GM19193 (cell line): Measurements from ENCODE around the gene TRPM3.

Experiments
- POLR2A ChIP-seq: IDR thresholded peaks from 4 replicates; pipeline ENCODE4 v1.6.1; 2011; ENCODE audit not compliant: insufficient read depth, insufficient read length; ENCODE audit errors: extremely low read depth

Gene TRPM3

DNA sequence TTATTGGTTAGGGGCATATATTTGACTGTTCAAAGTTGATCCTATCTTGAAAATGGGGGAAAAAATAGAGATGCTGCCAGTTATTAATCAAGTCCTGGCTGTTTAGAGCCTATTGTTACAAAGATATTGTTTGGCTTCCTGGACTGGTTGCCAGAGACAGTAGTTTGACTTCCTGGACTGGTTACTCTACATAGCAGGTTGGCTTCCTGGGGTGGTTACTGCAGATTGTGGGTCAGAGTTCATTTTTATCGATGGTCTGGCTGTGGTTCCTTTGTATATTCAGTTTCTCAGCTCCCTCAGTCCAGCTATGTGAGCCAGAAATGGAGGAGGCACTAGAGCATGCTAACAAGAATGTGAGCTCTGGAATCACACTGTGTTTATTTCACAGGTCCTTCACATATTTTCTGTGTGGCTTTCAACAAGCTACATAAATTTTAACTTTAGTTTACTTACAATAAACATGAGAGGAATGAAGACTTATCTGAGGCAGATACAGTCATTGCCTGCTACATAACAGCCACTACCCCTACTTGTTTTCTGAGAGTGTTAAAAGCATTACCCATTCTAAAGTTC, 137.6 kb downstream of the TRPM3 start:
- TF ChIP-seq POLR2A: no peak

DNA sequence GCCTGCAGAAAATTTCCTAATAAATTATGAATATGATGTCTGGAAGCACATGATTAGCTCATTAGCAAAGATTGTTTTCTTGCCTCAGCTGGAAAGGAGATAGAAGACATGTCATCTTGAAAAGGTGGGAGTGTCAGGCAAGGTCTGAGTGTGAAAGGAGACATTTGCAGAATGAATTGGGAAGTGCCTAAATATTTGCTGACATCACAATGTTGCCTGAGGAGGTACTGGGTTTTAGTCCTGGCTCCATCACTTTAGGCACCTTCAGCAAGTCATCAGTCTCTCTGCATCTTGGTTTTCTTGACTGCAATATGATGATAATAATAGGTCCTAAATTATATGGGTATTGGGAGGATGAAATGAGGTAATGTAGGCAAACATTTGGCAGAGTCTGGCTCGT, 140.1 kb downstream of the TRPM3 start:
- TF ChIP-seq POLR2A: no peak

DNA sequence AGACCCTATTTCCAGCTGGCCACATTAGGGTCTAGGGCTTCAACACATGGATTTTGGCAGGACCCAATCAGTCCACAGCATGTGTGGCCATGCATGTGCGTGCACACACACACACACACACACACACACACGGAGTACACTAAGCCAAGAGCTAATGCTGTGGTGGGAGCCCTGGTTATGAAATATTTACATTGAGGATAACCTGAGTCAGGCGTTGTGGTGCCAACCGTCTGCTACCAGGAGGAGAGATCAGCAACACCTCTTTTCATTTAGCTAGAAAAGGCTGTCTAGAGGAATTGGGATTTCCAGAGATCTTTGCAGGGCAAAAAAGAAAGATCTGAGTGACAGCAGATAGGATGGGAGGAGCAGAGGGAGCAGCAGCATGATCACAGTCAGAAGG, 141.5 kb downstream of the TRPM3 start:
- TF ChIP-seq POLR2A: no peak

DNA sequence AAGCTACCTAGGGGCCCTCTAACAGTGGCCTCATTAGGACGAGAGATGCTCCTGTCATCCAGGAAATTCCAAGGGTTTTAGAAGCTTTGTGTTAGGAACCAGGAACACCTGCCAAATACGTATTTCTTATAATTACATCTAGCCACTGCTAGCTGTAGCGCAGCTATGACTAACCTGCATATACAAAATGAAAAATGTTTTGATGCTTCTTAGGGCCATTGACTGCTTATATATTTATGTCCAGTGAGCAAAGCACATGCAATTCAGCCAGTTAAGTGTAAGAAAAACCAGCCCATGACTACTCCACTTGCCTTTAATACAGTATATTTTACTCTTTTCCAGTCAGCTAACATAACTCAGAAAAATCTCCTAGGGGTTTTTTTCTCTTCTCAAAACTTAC, 143.3 kb downstream of the TRPM3 start:
- TF ChIP-seq POLR2A: no peak

DNA sequence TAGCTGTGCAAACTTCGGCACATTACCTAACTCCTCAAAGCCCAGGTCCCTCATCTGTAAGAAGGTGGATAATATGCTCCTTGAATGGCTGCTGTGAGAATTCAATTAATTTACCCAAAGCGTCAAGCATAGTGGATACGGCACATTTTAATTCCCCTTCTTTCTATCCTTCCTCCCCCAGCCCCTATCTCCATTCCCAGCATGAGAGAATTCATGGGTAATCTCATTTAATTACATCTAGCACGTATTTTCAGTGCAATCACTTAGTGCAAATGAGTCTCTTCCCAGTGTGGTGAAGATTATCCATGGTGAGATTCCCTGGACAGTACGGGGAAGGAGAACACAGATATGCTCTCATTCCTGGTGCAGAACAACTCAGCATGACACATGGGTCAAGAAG, 145.6 kb downstream of the TRPM3 start:
- no peak for TF ChIP-seq POLR2A

DNA sequence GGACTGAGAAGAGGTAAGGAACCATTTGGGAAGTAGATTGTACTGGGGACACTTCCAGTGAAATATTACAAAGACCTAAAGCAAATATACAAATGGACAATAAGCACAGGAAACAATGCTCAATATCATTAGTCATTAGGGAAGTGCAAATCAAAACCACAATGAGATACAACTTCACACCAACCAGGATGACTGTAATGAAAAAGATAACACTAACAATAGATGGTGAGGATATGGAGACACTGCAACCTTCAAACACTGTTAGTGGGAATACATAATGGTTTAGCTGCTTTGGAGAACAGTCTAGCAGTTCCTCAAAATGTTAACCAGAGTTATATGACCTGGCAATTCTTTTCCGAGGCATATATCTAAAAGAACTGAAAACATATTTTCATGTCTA, 149.7 kb downstream of the TRPM3 start:
- TF ChIP-seq POLR2A: no peak

DNA sequence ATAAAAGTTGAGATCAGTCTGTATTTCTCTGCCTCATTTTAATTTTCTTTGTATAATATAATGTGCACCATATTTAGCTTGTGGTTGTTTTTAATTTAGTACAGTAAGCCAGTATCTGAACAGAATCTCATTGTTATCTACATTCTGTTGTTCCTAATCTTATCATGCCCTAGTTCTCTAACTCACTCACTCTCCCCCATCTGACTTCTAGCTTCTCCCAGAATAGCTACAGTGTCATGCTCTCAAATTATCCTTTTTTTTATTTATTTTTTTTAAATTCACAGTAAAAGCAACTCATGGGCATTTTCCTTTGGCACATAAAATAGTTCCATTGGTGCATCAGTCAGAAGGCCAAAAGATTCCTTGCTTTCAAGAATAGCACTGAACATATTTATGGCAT, 156.6 kb downstream of the TRPM3 start:
- TF ChIP-seq POLR2A: no peak

DNA sequence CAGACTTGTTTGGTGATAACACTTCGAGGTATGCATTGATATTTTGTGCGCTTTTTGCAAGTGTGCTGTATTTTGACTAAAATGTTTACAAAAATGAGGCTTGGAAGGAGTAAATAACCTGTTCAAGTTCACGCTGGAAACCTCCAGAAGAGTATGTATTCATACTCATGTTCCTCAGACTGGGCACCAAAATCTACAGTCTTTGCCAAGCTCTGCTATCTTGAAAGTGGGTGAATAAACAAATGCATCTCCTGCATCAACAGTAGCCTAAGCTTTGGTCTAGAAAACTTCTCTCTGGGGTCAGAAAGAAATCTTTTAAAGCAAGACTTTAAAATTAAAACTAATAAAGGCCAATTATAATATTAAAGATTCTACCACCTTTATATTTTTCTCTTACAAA, 157.9 kb downstream of the TRPM3 start:
- TF ChIP-seq POLR2A: no peak

DNA sequence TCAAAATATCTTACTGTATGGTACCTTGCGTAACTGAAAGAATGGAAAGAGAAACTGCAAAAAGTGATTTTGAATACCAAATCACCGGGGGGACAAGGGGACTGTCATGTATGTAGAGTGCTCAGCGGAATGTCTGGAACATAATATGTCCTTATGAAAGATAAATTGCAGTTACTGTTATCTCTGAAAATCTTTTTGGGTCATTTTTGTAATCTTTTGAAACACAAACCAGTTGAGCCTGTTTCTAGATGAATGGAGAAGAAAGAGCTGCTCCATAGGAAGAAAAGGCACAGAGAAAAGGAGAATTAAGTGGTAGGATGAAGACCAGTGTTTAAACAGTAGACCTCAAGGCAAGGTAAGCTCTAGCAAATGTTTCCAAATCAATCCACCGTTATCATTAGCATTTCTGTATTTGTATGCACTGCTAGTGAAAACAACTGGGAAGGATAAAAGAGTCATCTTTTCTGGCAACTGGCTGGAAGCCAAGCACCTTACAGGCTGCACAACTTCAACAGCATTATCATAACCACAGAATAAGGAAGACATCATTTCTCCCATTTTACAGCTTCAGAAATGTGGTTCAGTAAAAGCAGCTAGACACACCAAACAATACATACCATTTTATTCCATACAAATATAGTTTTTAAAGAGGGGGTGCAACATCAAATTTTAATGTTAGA, 158.5 kb downstream of the TRPM3 start:
- TF ChIP-seq POLR2A: no peak

DNA sequence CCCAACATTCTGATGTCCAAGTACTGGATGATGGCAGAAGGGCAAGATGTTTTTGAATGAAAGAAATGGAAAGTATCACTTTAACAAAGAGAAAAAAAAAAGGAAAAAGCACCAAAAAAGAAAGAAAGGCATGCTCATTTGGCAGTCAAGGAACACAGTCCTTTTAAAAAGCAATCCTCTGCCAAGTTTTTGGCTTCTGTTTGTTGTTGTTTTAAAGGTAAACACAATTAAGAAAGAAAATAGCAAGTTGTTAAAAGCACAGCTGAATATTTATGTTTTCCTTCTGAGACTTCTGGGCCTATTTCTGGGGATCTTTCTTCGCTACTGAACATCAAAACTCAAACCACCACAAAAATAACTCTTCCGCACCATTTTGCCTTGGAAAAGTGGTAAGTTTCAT, 162.1 kb downstream of the TRPM3 start:
- no peak for TF ChIP-seq POLR2A

DNA sequence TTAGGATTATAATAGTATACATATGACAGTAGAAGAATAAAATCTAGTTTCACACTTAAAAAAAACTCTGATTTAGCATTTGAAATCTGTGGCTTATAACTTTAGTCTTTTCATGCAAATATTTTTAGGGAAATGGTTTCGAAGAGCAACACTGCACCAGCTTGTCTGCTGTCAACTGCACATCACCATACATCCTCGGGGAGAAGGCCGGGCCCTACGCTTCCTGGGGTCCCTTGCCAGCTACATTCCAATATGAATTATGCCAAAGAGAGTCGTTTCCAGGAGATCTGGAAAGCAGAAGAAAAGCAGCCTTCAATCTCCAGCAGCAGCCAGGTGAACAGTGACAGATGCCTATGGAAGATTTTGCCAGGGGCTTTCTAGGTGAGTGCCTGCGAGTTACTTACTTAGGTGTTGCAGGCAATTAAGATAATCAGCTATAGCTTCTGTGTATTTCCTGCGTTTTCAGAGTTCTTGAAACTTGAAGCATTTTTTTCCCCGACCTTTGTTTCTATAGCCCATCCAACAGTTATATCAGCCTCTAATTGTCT, 166.8 kb downstream of the TRPM3 start:
- TF ChIP-seq POLR2A: no peak

DNA sequence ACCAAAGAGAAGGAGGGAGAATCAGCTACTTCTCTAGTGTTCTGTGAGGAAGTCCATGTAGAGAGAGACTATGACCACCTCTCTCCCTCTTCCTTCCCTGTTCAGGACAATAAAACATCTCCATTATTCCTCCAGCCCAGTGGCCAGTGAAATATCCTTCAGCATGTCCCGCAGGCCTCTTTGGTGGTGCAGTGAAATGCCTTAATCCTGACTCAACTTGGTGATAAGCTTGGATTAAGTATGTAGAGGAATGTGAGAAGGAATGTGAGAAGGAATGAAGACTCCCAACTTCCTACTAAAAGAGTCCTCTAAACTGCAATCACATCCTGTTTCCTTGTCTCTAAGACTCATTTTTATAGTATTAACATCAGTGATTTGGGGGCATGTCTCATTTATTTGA, 167.3 kb downstream of the TRPM3 start:
- no peak for TF ChIP-seq POLR2A

DNA sequence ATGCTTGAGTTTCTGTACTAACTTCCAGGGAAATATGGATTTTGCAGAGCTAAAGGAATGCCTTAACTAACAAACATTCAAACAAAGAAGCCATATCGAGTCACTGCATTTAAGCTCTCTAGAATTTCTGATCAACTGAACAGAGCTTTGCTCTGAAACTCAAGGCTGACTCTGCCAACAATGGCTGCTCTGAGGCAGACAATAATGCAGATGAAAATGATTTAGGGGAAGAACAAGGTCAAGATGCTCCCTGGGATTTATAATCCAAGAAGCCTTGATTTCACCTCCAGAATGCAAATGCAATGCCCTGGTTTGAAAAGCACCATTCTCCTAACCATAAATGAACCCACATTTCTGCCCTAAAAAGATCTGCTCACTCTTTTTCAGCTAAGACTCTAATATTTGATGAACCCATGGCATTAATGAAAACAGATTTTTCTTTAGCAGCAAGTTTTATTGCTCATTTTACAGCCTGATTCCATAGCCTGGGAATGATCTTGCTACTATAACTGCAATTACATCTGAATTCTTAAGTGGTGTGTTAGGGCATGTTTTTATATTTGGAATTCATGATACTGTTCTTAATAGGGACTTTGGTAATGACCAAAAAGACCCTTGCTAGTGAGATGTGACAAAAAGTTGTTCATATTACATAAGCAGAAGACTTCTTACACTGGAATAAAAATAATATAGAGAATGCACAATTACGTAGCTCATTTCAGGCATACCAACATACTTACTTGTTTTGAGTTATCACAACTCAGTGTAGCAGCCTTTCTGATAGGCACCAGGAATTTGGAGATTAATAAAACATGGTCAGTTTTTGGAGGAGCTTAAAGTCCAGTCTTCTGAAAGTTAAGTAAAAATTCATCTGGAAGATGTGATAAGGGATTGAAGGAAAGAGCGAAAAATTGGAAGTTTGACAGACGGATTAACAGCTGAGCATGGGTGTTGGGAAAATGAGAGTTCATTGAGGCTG, 169.4 kb downstream of the TRPM3 start:
- TF ChIP-seq POLR2A: no peak

DNA sequence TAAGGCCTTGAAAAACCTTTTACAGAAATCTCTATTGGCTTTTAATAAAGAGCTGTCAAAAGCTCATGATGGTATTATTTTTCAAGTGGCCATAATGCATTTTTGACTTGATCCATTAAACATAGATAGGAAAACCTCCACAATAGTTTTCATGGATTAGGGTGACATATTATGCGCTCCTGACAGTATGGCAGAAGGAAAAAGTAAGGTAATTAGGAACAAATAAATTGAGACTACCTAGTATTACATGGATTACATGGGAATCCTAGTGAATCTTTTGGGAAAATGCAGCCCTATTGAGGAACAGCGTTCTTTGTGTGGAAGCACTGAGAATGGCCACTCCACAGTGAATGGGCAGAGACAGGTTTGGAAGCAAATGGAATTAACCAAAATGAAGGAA, 171.2 kb downstream of the TRPM3 start:
- TF ChIP-seq POLR2A: no peak

DNA sequence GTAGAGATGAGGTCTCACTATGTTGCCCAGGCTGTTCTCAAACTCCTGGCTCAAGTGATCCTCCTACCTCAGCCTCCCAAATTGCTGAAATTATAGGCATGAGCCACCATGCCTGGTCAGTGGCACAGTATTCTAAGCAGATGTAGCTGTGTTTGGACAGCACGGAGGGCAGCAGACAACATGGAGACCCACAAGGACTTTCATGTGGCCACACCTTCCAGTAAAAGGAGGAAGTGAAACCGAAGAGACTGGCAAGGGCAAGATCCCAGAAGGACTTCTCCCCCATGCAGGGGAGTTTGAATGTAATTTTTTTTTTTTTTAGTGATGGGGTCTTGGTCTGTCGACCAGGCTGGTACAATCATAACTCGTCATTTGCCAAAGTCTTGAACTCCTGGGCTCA, 172.2 kb downstream of the TRPM3 start:
- TF ChIP-seq POLR2A: no peak
